ENCODE measurements around the gene SMOC1. TPM values are rescaled to one million over a fixed set of nuclear protein-coding genes. Genes with fewer than 3 reads are reported as not detected.

SMOC1 gene
- polyA plus RNA-seq, 1 experiment: not detected

GRCh38 chr14:69880044-69880487 is 850 bp downstream of the SMOC1 start:
- TF ChIP-seq CTCF (IDR thresholded peaks at IDR 0.05; ENCODE audit: insufficient read depth, low read depth, low read length): no peak
- no peak overlapping the region for H3K4me3 ChIP-seq (ENCODE audit: low read depth, low read length)
- ChIA-PET CTCF (interaction anchor here (0.9 kb wide), 1 partner anchor 8 kb away, joined by 3 read pairs; no protein-coding TSS in a partner anchor), POLR2A (no interaction called here)
- H3K36me3 ChIP-seq (ENCODE audit: control insufficient read depth, insufficient read depth, low read length): no peaks in the 10 kb centered on the region
- no peak for DNase-seq (ENCODE audit: low read depth)
- H3K27me3 ChIP-seq (ENCODE audit: control insufficient read depth, insufficient read depth, low read length): peaks cover 10% of the 10 kb centered on the region

GRCh38 chr14:69880893-69881292 is 1.7 kb downstream of the SMOC1 start:
- ChIA-PET CTCF (interaction anchor here (0.9 kb wide), 1 partner anchor 9 kb away, joined by 3 read pairs; no protein-coding TSS in a partner anchor), POLR2A (no interaction called here)
- no peak overlapping the region for H3K4me3 ChIP-seq (ENCODE audit: low read depth, low read length)

GRCh38 chr14:69882116-69882864 is 3.1 kb downstream of the SMOC1 start:
- TF ChIP-seq CTCF (IDR thresholded peaks at IDR 0.05; ENCODE audit: insufficient read depth, low read depth, low read length): no peak
- peaks cover 10% of the 10 kb centered on the region for H3K27me3 ChIP-seq (ENCODE audit: control insufficient read depth, insufficient read depth, low read length)
- no peaks in the 10 kb centered on the region for H3K36me3 ChIP-seq (ENCODE audit: control insufficient read depth, insufficient read depth, low read length)
- H3K4me3 ChIP-seq (ENCODE audit: low read depth, low read length): no peak overlapping the region
- ChIA-PET CTCF (interaction anchor here (0.7 kb wide), 1 partner anchor 142 kb away, joined by 3 read pairs; no protein-coding TSS in a partner anchor), POLR2A (no interaction called here)
- DNase-seq (ENCODE audit: low read depth): no peak

More at GRCh38 chr14:69880893-69881292, 1.7 kb downstream of the SMOC1 start:
- Histone ChIP-seq H3K27me3 (ENCODE audit: control insufficient read depth, insufficient read depth, low read length) (peaks cover 10% of the 10 kb centered on the region), H3K36me3 (ENCODE audit: control insufficient read depth, insufficient read depth, low read length) (no peaks in the 10 kb centered on the region)
- no peak for DNase-seq (ENCODE audit: low read depth)
- TF ChIP-seq CTCF (IDR thresholded peaks at IDR 0.05; ENCODE audit: insufficient read depth, low read depth, low read length): no peak

GRCh38 chr14:69882915-69883314 is 3.7 kb downstream of the SMOC1 start:
- POLR2A ChIA-PET: no interaction called here

More at GRCh38 chr14:69882915-69883314, 3.7 kb downstream of the SMOC1 start:
- no peak for DNase-seq (ENCODE audit: low read depth)
- Histone ChIP-seq H3K36me3 (ENCODE audit: control insufficient read depth, insufficient read depth, low read length) (no peaks in the 10 kb centered on the region), H3K4me3 (ENCODE audit: low read depth, low read length) (no peak overlapping the region), H3K27me3 (ENCODE audit: control insufficient read depth, insufficient read depth, low read length) (peaks cover 10% of the 10 kb centered on the region)
- no peak for TF ChIP-seq CTCF (IDR thresholded peaks at IDR 0.05; ENCODE audit: insufficient read depth, low read depth, low read length)
- CTCF ChIA-PET: no interaction called here
